Transverse colon (tissue), 3 donors: ENCODE results near the gene MTREX.

ENCODE experiments used
- EP300 ChIP-seq: sonication (generic); formaldehyde crosslinking; IDR thresholded peaks from one replicate; pipeline ENCODE4 v1.6.1; 2017; ENCODE audit warnings: antibody characterized with exemption, low read depth
- POLR2A ChIP-seq: fragments of 450-650 bp; IDR thresholded peaks from one replicate; pipeline ENCODE4 v1.6.1; 2016; ENCODE audit warnings: antibody characterized with exemption, mild to moderate bottlenecking, moderate library complexity
- TF ChIP-seq, protein P1 (sequence below), 5 experiments: fragments of 200-600 bp in 3 of 5; fragments of 450-650 bp in 2 of 5; sonication (generic) in 3 of 5; IDR thresholded peaks; 1 replicate in 2 of 5; 2 replicates in 3 of 5; pipeline ENCODE4 v1.5.1; 2016 to 2017; ENCODE audit warnings: antibody characterized with exemption in 5 of 5, inconsistent platforms in 3 of 5, mild to moderate bottlenecking in 2 of 5, moderate library complexity in 1 of 5

DNA sequence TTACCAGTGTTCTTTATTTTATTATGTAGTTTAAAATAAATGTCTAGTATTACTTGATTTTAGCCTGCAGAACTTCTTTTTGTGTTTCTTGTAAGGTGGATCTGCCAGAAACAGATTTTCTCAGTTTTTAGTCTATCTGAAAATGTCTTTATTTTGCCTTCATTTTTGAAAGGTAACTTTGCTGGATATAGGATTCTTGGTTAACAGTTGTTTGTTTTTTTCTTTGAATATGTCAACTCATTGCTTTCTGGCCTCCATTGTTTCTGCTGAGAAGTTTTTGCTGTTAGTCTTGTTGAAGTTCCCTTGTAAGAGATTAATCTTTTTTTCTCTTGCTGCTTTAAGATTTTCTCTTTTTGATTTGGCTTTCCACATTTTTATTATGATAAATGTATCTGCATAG, 75.5 kb downstream of the MTREX start:
- TF ChIP-seq, protein P1, sequence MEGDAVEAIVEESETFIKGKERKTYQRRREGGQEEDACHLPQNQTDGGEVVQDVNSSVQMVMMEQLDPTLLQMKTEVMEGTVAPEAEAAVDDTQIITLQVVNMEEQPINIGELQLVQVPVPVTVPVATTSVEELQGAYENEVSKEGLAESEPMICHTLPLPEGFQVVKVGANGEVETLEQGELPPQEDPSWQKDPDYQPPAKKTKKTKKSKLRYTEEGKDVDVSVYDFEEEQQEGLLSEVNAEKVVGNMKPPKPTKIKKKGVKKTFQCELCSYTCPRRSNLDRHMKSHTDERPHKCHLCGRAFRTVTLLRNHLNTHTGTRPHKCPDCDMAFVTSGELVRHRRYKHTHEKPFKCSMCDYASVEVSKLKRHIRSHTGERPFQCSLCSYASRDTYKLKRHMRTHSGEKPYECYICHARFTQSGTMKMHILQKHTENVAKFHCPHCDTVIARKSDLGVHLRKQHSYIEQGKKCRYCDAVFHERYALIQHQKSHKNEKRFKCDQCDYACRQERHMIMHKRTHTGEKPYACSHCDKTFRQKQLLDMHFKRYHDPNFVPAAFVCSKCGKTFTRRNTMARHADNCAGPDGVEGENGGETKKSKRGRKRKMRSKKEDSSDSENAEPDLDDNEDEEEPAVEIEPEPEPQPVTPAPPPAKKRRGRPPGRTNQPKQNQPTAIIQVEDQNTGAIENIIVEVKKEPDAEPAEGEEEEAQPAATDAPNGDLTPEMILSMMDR (IDR thresholded peaks at IDR 0.05) = no peak
- TF ChIP-seq POLR2A (no peak), EP300 (no peak)
